Hepatocyte (in vitro differentiated cells): ENCODE results near the gene DUOXA2. TPM values are rescaled to one million over a fixed set of nuclear protein-coding genes. Genes with fewer than 3 reads are reported as not detected.

Source experiments
- DNase-seq: peaks from one replicate; pipeline ENCODE4 v3.0.0-alpha.2; 2016; ENCODE audit warnings: low spot score
- H2AFZ ChIP-seq: fragments of 200-600 bp; sonication (generic); 2 replicates; pipeline ENCODE4 v1.6.0; 2016; ENCODE audit warnings: antibody characterized with exemption, mild to moderate bottlenecking
- H3K27ac ChIP-seq: fragments of 200-600 bp; sonication (generic); 2 replicates; pipeline ENCODE4 v1.5.1; 2016; ENCODE audit warnings: mild to moderate bottlenecking
- H3K27me3 ChIP-seq: fragments of 200-600 bp; sonication (generic); 2 replicates; pipeline ENCODE4 v1.6.1; 2016
- H3K36me3 ChIP-seq: fragments of 200-600 bp; sonication (generic); replicated peaks from 2 replicates; pipeline ENCODE4 v1.5.1; 2016; ENCODE audit warnings: low read depth; ENCODE audit not compliant: insufficient read depth
- H3K4me1 ChIP-seq: fragments of 200-600 bp; sonication (generic); 2 replicates; pipeline ENCODE4 v1.5.1; 2016; ENCODE audit warnings: mild to moderate bottlenecking, moderate library complexity; ENCODE audit not compliant: insufficient read depth
- H3K4me2 ChIP-seq: fragments of 200-600 bp; sonication (generic); 2 replicates; pipeline ENCODE4 v1.6.0; 2016
- H3K4me3 ChIP-seq: fragments of 200-600 bp; sonication (generic); 2 replicates; pipeline ENCODE4 v1.5.1; 2016; ENCODE audit warnings: mild to moderate bottlenecking
- H3K79me2 ChIP-seq: fragments of 200-600 bp; sonication (generic); 2 replicates; pipeline ENCODE4 v1.6.0; 2017; ENCODE audit warnings: mild to moderate bottlenecking
- H3K9me2 ChIP-seq: fragments of 200-600 bp; sonication (generic); replicated peaks from 2 replicates; pipeline ENCODE4 v1.6.0; 2017; ENCODE audit warnings: mild to moderate bottlenecking; ENCODE audit not compliant: insufficient read depth
- H3K9me3 ChIP-seq: fragments of 200-600 bp; sonication (generic); 2 replicates; pipeline ENCODE4 v1.5.1; 2016; ENCODE audit warnings: low read depth, mild to moderate bottlenecking
- H4K20me1 ChIP-seq: fragments of 200-600 bp; sonication (generic); 2 replicates; pipeline ENCODE4 v1.6.0; 2016; ENCODE audit warnings: mild to moderate bottlenecking; ENCODE audit not compliant: insufficient read depth, poor library complexity, severe bottlenecking
- CTCF ChIP-seq: fragments of 200-600 bp; sonication (generic); IDR thresholded peaks from 2 replicates; pipeline ENCODE4 v1.5.1; 2016; ENCODE audit warnings: antibody characterized with exemption, mild to moderate bottlenecking; ENCODE audit not compliant: poor library complexity
- EZH2 ChIP-seq: fragments of 200-600 bp; sonication (generic); IDR thresholded peaks from 2 replicates; pipeline ENCODE4 v1.6.1; 2016; ENCODE audit warnings: antibody characterized with exemption, mild to moderate bottlenecking, borderline replicate concordance
- EZH2phosphoT487 ChIP-seq: fragments of 200-600 bp; sonication (generic); IDR thresholded peaks from one replicate; pipeline ENCODE4 v1.6.1; 2018; ENCODE audit warnings: antibody characterized with exemption, mild to moderate bottlenecking, low read depth, moderate library complexity; ENCODE audit not compliant: unreplicated experiment, severe bottlenecking
- WGBS: methylation state at CpG from one replicate; pipeline ENCODE4 v1.1.6; 2016; ENCODE audit warnings: low lambda C conversion rate; ENCODE audit errors: missing lambda C conversion rate; 5-methylcytosine and 5-hydroxymethylcytosine counted together
- polyA plus RNA-seq: library from polyadenylated mRNA; unstranded; fragments of >200 nt; fragmentation: Nextera tagmentation; extraction: Ambion mirVana; gene quantifications from 2 replicates; pipeline ENCODE4 v1.2.1, GENCODE V29; 2016
- total RNA-seq: library from RNA; depleted of rRNA; stranded (reverse); fragments of >200 nt; gene quantifications from 2 replicates; pipeline ENCODE4 v1.2.3, GENCODE V29; 2014

The DUOXA2 gene
- total and polyA plus RNA-seq, 2 experiments from 2014 or later, result 13.8 to 35.8 TPM

GRCh38 chr15:45095661-45096060, 18.5 kb upstream of the DUOXA2 start:
- H4K20me1 ChIP-seq, result no peaks in the 10 kb centered on the region

GRCh38 chr15:45097466-45097865, 16.7 kb upstream of the DUOXA2 start:
- whole genome bisulfite sequencing, result 98% methylated on average over 7 of the region's 7 CpGs
- Histone ChIP-seq H4K20me1 (no peaks in the 10 kb centered on the region), H3K4me2 (no peak overlapping the region), H3K27ac (no peak overlapping the region), H3K36me3 (no peaks in the 10 kb centered on the region), H3K9me3 (no peaks in the 10 kb centered on the region), H3K4me1 (no peaks in the 10 kb centered on the region), H3K4me3 (no peak overlapping the region), H3K27me3 (no peaks in the 10 kb centered on the region), H2AFZ (no peak overlapping the region), H3K79me2 (no peaks in the 10 kb centered on the region), H3K9me2 (no peaks in the 10 kb centered on the region)
- DNase-seq, result no peak
- no peak for TF ChIP-seq EZH2
- TF ChIP-seq CTCF, result no peak
- no peak for TF ChIP-seq EZH2phosphoT487

More at GRCh38 chr15:45095661-45096060, 18.5 kb upstream of the DUOXA2 start:
- no peak for DNase-seq
- 92% methylated on average over 11 of the region's 11 CpGs for WGBS
- H3K9me3 ChIP-seq, result no peaks in the 10 kb centered on the region
- H3K79me2 ChIP-seq, result no peaks in the 10 kb centered on the region
- H3K4me2 ChIP-seq, result no peak overlapping the region
- H3K27ac ChIP-seq, result no peak overlapping the region
- H3K9me2 ChIP-seq, result no peaks in the 10 kb centered on the region
- H3K27me3 ChIP-seq, result no peaks in the 10 kb centered on the region
- no peak overlapping the region for H3K4me3 ChIP-seq
- TF ChIP-seq EZH2phosphoT487 (no peak), CTCF (no peak), EZH2 (no peak)
- peaks cover 4% of the 10 kb centered on the region for H3K4me1 ChIP-seq
- H3K36me3 ChIP-seq, result no peaks in the 10 kb centered on the region
- no peak overlapping the region for H2AFZ ChIP-seq

- H3K9me2 ChIP-seq, result no peaks in the 10 kb centered on the region
- H3K4me3 ChIP-seq, result no peak overlapping the region
- H3K4me1 ChIP-seq, result no peaks in the 10 kb centered on the region
- H3K36me3 ChIP-seq, result no peaks in the 10 kb centered on the region
- H3K79me2 ChIP-seq, result no peaks in the 10 kb centered on the region
- H3K27me3 ChIP-seq, result no peaks in the 10 kb centered on the region
- H3K4me2 ChIP-seq, result no peak overlapping the region
- DNase-seq, result no peak
- H4K20me1 ChIP-seq, result no peaks in the 10 kb centered on the region
- no peak overlapping the region for H3K27ac ChIP-seq
- TF ChIP-seq CTCF, result no peak
- TF ChIP-seq EZH2, result no peak
- TF ChIP-seq EZH2phosphoT487, result no peak
- no peak overlapping the region for H2AFZ ChIP-seq
- 93% methylated on average over 22 of the region's 23 CpGs for WGBS
- no peaks in the 10 kb centered on the region for H3K9me3 ChIP-seq
Measured at GRCh38 chr15:45099549-45100165, 14.5 kb upstream of the DUOXA2 start.
